ENCODE data around the gene GRAMD4.
A peak's percentile ranks its signal among the peaks of the same experiment; 100 is the strongest.

The GRAMD4 gene

GRCh38 chr22:46659059-46659790 is 39.0 kb downstream of the GRAMD4 start:
- DNase-seq = no peak

GRCh38 chr22:46659791-46660186 is 39.6 kb downstream of the GRAMD4 start:
- DNase-seq = no peak

GRCh38 chr22:46660604-46661201 is 40.5 kb downstream of the GRAMD4 start:
- peak; percentile 54 for DNase-seq

- DNase-seq = peak; percentile 77
These were observed 41.1 kb downstream of the GRAMD4 start for GRCh38 chr22:46661221-46661851.

- no peak for DNase-seq
These were observed 42.0 kb downstream of the GRAMD4 start for GRCh38 chr22:46662226-46662625.

- no peak for DNase-seq
These were observed 42.8 kb downstream of the GRAMD4 start for GRCh38 chr22:46663001-46663400.

GRCh38 chr22:46663436-46664100 is 43.4 kb downstream of the GRAMD4 start:
- no peak for DNase-seq

GRCh38 chr22:46664301-46664855 is 44.2 kb downstream of the GRAMD4 start:
- DNase-seq = no peak

GRCh38 chr22:46665151-46665695 is 45.0 kb downstream of the GRAMD4 start:
- no peak for DNase-seq

GRCh38 chr22:46665751-46666280 is 45.6 kb downstream of the GRAMD4 start:
- DNase-seq = no peak

GRCh38 chr22:46666577-46667244 is 46.5 kb downstream of the GRAMD4 start:
- DNase-seq = no peak

GRCh38 chr22:46667245-46667623 is 47.0 kb downstream of the GRAMD4 start:
- DNase-seq = no peak

- DNase-seq = no peak
These were observed 47.9 kb downstream of the GRAMD4 start for GRCh38 chr22:46668116-46668515.

- DNase-seq = no peak
These were observed 49.0 kb downstream of the GRAMD4 start for GRCh38 chr22:46669201-46669600.

- DNase-seq = no peak
These were observed 51.7 kb downstream of the GRAMD4 start for GRCh38 chr22:46671824-46672432.

- DNase-seq = peak; percentile 36
These were observed 52.5 kb downstream of the GRAMD4 start for GRCh38 chr22:46672731-46673130.

- no peak for DNase-seq
These were observed 53.0 kb downstream of the GRAMD4 start for GRCh38 chr22:46673205-46673604.

GRCh38 chr22:46673662-46674236 is 53.6 kb downstream of the GRAMD4 start:
- DNase-seq = no peak

- DNase-seq = no peak
These were observed 54.2 kb downstream of the GRAMD4 start for GRCh38 chr22:46674367-46674781.

GRCh38 chr22:46674906-46675305 is 54.7 kb downstream of the GRAMD4 start:
- DNase-seq = no peak

GRCh38 chr22:46675479-46675878 is 55.3 kb downstream of the GRAMD4 start:
- DNase-seq = no peak

Data from NCI-H345 (cell line).